ENCODE measurements around the gene HYCC2. TPM values are rescaled to one million over a fixed set of nuclear protein-coding genes. Genes with fewer than 3 reads are reported as not detected.

The HYCC2 gene
- polyA plus RNA-seq, 2 of the 4 experiments (the other 2 are of a cell fraction), result 3.0 to 5.8 TPM

- TF ChIP-seq MAX (IDR thresholded peaks at IDR 0.05) (no peak), NFE2L2 (conservative IDR thresholded peaks at IDR 0.05; ENCODE audit: low read length) (no peak), ESRRA (IDR thresholded peaks at IDR 0.05; ENCODE audit: borderline replicate concordance, low read length) (no peak), CBX2 (IDR thresholded peaks at IDR 0.05; ENCODE audit: borderline replicate concordance, low read depth) (no peak), JUN (IDR thresholded peaks at IDR 0.05) (no peak), USF2 (IDR thresholded peaks at IDR 0.05) (no peak)
Measured at GRCh38 chr2:201107624-201108023, 36.2 kb upstream of the HYCC2 start (continued).

GRCh38 chr2:201105759-201106158 is 34.3 kb upstream of the HYCC2 start:
- no peaks in the 10 kb centered on the region for H3K9me3 ChIP-seq
- DNase-seq (ENCODE audit: low read depth in 1 of 2, low spot score in 1 of 2) (no peak), FAIRE-seq (no peak), ATAC-seq (no peak)
- ChIA-PET POLR2A (no interaction called here), CTCF (interaction anchor here (1.0 to 1.4 kb wide), 2 partner anchors 12 to 142 kb away, joined by 3 read pairs; partner anchors contain the start of gene ORC2)
- no peak overlapping the region for H3K4me2 ChIP-seq
- H3K4me1 ChIP-seq, result no peaks in the 10 kb centered on the region; the same call in 2 of the 3 replicates
- TF ChIP-seq ESRRA (IDR thresholded peaks at IDR 0.05; ENCODE audit: borderline replicate concordance, low read length) (no peak), FOSB (CRISPR knock-in tag; IDR thresholded peaks at IDR 0.05) (no peak), CBX2 (IDR thresholded peaks at IDR 0.05; ENCODE audit: borderline replicate concordance, low read depth) (no peak), MAX (IDR thresholded peaks at IDR 0.05) (no peak), SREBF2 (IDR thresholded peaks at IDR 0.05) (no peak), TFCP2L1 (CRISPR knock-in tag; IDR thresholded peaks at IDR 0.05) (no peak), FOXS1 (CRISPR knock-in tag; IDR thresholded peaks at IDR 0.05) (no peak), FOSL2 (IDR thresholded peaks at IDR 0.05) (no peak), FOSL2 (CRISPR knock-in tag; IDR thresholded peaks at IDR 0.05) (no peak), REST (IDR thresholded peaks at IDR 0.05) (no peak)
- H3K27ac ChIP-seq, result no peak overlapping the region
- H3K4me3 ChIP-seq, result no peak overlapping the region
- 95% methylated on average over 1 of the region's 1 CpG for WGBS (ENCODE audit: missing lambda C conversion rate)

GRCh38 chr2:201100497-201100896 is 29.0 kb upstream of the HYCC2 start:
- Histone ChIP-seq H3K9me3 (no peaks in the 10 kb centered on the region), H3K4me2 (no peak overlapping the region), H3K27ac (no peak overlapping the region), H3K4me3 (no peak overlapping the region), H3K4me1 (no peaks in the 10 kb centered on the region; the same call in 2 of the 3 replicates)
- CTCF ChIA-PET, result interaction anchor here (1.2 to 1.9 kb wide), 3 partner anchors 10 to 132 kb away, joined by 4 to 5 read pairs (median 5); no protein-coding TSS in a partner anchor
- DNase-seq (ENCODE audit: low read depth in 1 of 2, low spot score in 1 of 2), result no peak
- no peak for FAIRE-seq
- TF ChIP-seq MAFK (IDR thresholded peaks at IDR 0.05; ENCODE audit: partially characterized antibody), result no peak
- TF ChIP-seq MYC (IDR thresholded peaks at IDR 0.05; ENCODE audit: borderline replicate concordance, low read length), result no peak
- TF ChIP-seq CHD2 (IDR thresholded peaks at IDR 0.05; ENCODE audit: low read length, partially characterized antibody), result no peak
- TF ChIP-seq ESRRA (IDR thresholded peaks at IDR 0.05; ENCODE audit: borderline replicate concordance, low read length), result no peak
- TF ChIP-seq FOXS1 (CRISPR knock-in tag; IDR thresholded peaks at IDR 0.05), result no peak
- no peak for TF ChIP-seq EP300 (IDR thresholded peaks at IDR 0.05)
- TF ChIP-seq HES2 (IDR thresholded peaks at IDR 0.05), result no peak
- TF ChIP-seq HOXB13 (CRISPR knock-in tag; IDR thresholded peaks at IDR 0.05; ENCODE audit: low read depth), result no peak
- TF ChIP-seq RFX5 (IDR thresholded peaks at IDR 0.05), result no peak
- no peak for TF ChIP-seq ZC3H11A (IDR thresholded peaks at IDR 0.05)
- no peak for TF ChIP-seq POLR2AphosphoS2 (conservative IDR thresholded peaks at IDR 0.05; ENCODE audit: low read length)
- no peak for TF ChIP-seq ZFP36 (IDR thresholded peaks at IDR 0.05; ENCODE audit: borderline replicate concordance, partially characterized antibody)
- no peak for TF ChIP-seq KDM1A (IDR thresholded peaks at IDR 0.05; ENCODE audit: low read depth)
- no peak for TF ChIP-seq HDAC2 (IDR thresholded peaks at IDR 0.05)
- TF ChIP-seq POLR2A (IDR thresholded peaks at IDR 0.05; ENCODE audit: low read length), result no peak
- no peak for TF ChIP-seq USF2 (IDR thresholded peaks at IDR 0.05)
- peak in 1 of 2 experiments; percentile 26; a peak in 1 of 6 replicates for ATAC-seq
- POLR2A ChIA-PET, result interaction anchor here (0.6 kb wide), 2 partner anchors 17 to 212 kb away, joined by 3 read pairs; partner anchors contain the start of genes NIF3L1 and PPIL3
- 99% methylated on average over 3 of the region's 3 CpGs for WGBS (ENCODE audit: missing lambda C conversion rate)

Data from A549 (cell line).